Measurements from ENCODE around the gene ZNF804A.

- TF ChIP-seq CTCF (IDR thresholded peaks at IDR 0.05) (no peak), POLR2A (IDR thresholded peaks at IDR 0.05) (no peak)
Measured at GRCh38 chr2:184549153-184549552, 49.2 kb upstream of the ZNF804A start.
